HCT116 (cell line): Measurements from ENCODE around the gene NEURL4. TPM values are rescaled to one million over a fixed set of nuclear protein-coding genes. Genes with fewer than 3 reads are reported as not detected.

Experiments used
- ATAC-seq: fragments of 200-7000 bp; cut with Tn5 transposase; 2 replicates; pipeline ENCODE4 v1.9.1; 2020; ENCODE audit warnings: mild to moderate bottlenecking, moderate library complexity
- BruUV-seq: library from RNA; stranded (reverse); fragments of 400-500 nt; replicated peaks from 2 replicates; lab custom pipeline; 2021; lab: Mats Ljungman, UMichigan
- CTCF ChIA-PET: fragments of 300-600 bp; sonication (Branson Sonifier 250); formaldehyde crosslinking; loops from one replicate; lab custom pipeline; 2021; ENCODE audit warnings: antibody characterized with exemption; lab: Charles Lee
- POLR2A ChIA-PET: fragments of 300-600, 350-600 bp; sonication (Branson Sonifier 250); formaldehyde crosslinking; loops from one replicate; lab custom pipeline; 2021; ENCODE audit warnings: antibody characterized with exemption; lab: Charles Lee
- RAD21 ChIA-PET, 2 experiments: fragments of 300-600 bp; sonication (Branson Sonifier 250); formaldehyde crosslinking; loops; one replicate each; lab custom pipeline; 2023; ENCODE audit warnings: low total read pairs in 2 of 2; ENCODE audit not compliant: uncharacterized antibody in 2 of 2, unreplicated experiment in 2 of 2, low non-redundant PET in 1 of 2; lab: Charles Lee
- DNase-seq: peaks from one replicate; pipeline ENCODE4 v3.0.0-alpha.2; 2010; ENCODE audit warnings: low read depth, low spot score
- H2AFZ ChIP-seq: fragments of 200-600 bp; shearing (Covaris generic), sonication (generic); 2 replicates; pipeline ENCODE4 v1.6.1; 2017; ENCODE audit warnings: low read depth, mixed run types, mixed read lengths, antibody characterized with exemption, low read length; ENCODE audit not compliant: poor library complexity, severe bottlenecking
- H3K27ac ChIP-seq: 2 replicates; pipeline ENCODE4 v1.5.1; 2012; ENCODE audit warnings: low read depth, low read length
- H3K27me3 ChIP-seq: fragments of 200-600 bp; sonication (generic); 2 replicates; pipeline ENCODE4 v1.6.1; 2016; ENCODE audit warnings: mixed run types, low read length, mixed read lengths; ENCODE audit not compliant: insufficient read depth
- H3K36me3 ChIP-seq, 2 experiments: fragments of 200-500 bp in 1 of 2; fragments of 200-600 bp in 1 of 2; sonication (Bioruptor generic) in 1 of 2; sonication (generic) in 1 of 2; 2 replicates each; pipeline versions ENCODE4 v1.5.1 to v1.6.1; 2014 to 2016; ENCODE audit warnings: low read length in 2 of 2, inconsistent platforms in 1 of 2, mixed read lengths in 1 of 2, mixed run types in 1 of 2; ENCODE audit not compliant: insufficient read depth in 2 of 2, control insufficient read depth in 1 of 2
- H3K4me1 ChIP-seq, 2 experiments: fragments of 200-600 bp in 1 of 2; sonication (generic) in 1 of 2; 2 replicates each; pipeline versions ENCODE4 v1.5.1 to v1.6.1; 2012 to 2017; ENCODE audit warnings: low read length in 2 of 2, inconsistent platforms in 1 of 2, mild to moderate bottlenecking in 1 of 2, mixed read lengths in 1 of 2, mixed run types in 1 of 2, moderate library complexity in 1 of 2; ENCODE audit not compliant: insufficient read depth in 2 of 2, control insufficient read depth in 1 of 2
- H3K4me2 ChIP-seq: fragments of 200-600 bp; sonication (generic); 2 replicates; pipeline ENCODE4 v1.6.1; 2017; ENCODE audit warnings: mixed run types, low read length, mixed read lengths
- H3K4me3 ChIP-seq, 2 experiments: fragments of 200-600 bp in 1 of 2; sonication (generic) in 1 of 2; replicated peaks in 1 of 2; 2 replicates each; pipeline ENCODE4 v1.5.1; 2011 to 2016; ENCODE audit warnings: low read length in 2 of 2, control low read depth in 1 of 2, low read depth in 1 of 2, mild to moderate bottlenecking in 1 of 2, mixed read lengths in 1 of 2, mixed run types in 1 of 2
- H3K79me2 ChIP-seq: fragments of 200-600 bp; sonication (generic); 2 replicates; pipeline ENCODE4 v1.6.1; 2017; ENCODE audit warnings: mild to moderate bottlenecking, mixed run types, low read length, moderate library complexity, mixed read lengths; ENCODE audit not compliant: insufficient read depth
- H3K9ac ChIP-seq: fragments of 200-600 bp; sonication (generic); 2 replicates; pipeline ENCODE4 v1.6.1; 2016; ENCODE audit warnings: low read length, mixed read lengths
- H3K9me2 ChIP-seq: fragments of 200-600 bp; sonication (generic), shearing (Covaris generic); 2 replicates; pipeline ENCODE4 v1.6.1; 2017; ENCODE audit warnings: mixed run types, mild to moderate bottlenecking, moderate library complexity; ENCODE audit not compliant: insufficient read depth
- H3K9me3 ChIP-seq, 2 experiments: fragments of 200-500 bp in 1 of 2; fragments of 200-600 bp in 1 of 2; sonication (Bioruptor generic) in 1 of 2; sonication (generic) in 1 of 2; 2 replicates each; pipeline ENCODE4 v1.6.1; 2014 to 2017; ENCODE audit warnings: low read length in 2 of 2, mixed read lengths in 2 of 2, inconsistent platforms in 1 of 2, low read depth in 1 of 2, mild to moderate bottlenecking in 1 of 2, mixed run types in 1 of 2, moderate library complexity in 1 of 2; ENCODE audit not compliant: control insufficient read depth in 1 of 2, insufficient read depth in 1 of 2
- H4K20me1 ChIP-seq: fragments of 200-600 bp; sonication (generic), shearing (Covaris generic); 2 replicates; pipeline ENCODE4 v1.6.1; 2017; ENCODE audit warnings: mixed run types, mild to moderate bottlenecking, moderate library complexity; ENCODE audit not compliant: insufficient read depth
- CBX3 ChIP-seq: IDR thresholded peaks from 2 replicates; pipeline ENCODE4 v1.6.1; 2012; ENCODE audit warnings: low read depth
- CEBPB ChIP-seq: IDR thresholded peaks from 2 replicates; pipeline ENCODE4 v1.6.1; 2012; ENCODE audit warnings: low read depth
- ELF1 ChIP-seq: IDR thresholded peaks from 2 replicates; pipeline ENCODE4 v1.6.1; 2012; ENCODE audit warnings: low read depth, borderline replicate concordance
- EZH2phosphoT487 ChIP-seq: fragments of 200-600 bp; IDR thresholded peaks from 2 replicates; pipeline ENCODE4 v1.6.1; 2018; ENCODE audit warnings: antibody characterized with exemption, borderline replicate concordance
- FOSL1 ChIP-seq: IDR thresholded peaks from 2 replicates; pipeline ENCODE4 v1.6.1; 2012; ENCODE audit warnings: low read depth
- JUND ChIP-seq: IDR thresholded peaks from 2 replicates; pipeline ENCODE4 v1.6.1; 2012
- POLR2A ChIP-seq: IDR thresholded peaks from 2 replicates; pipeline ENCODE4 v1.7.0; 2011; ENCODE audit warnings: borderline replicate concordance; ENCODE audit not compliant: insufficient read depth, insufficient read length; ENCODE audit errors: extremely low read depth
- SIN3A ChIP-seq: IDR thresholded peaks from 2 replicates; pipeline ENCODE4 v1.6.1; 2012; ENCODE audit warnings: low read depth
- SP1 ChIP-seq: IDR thresholded peaks from 2 replicates; pipeline ENCODE4 v1.6.1; 2012; ENCODE audit warnings: low read depth
- TCF7L2 ChIP-seq: IDR thresholded peaks from 2 replicates; pipeline ENCODE4 v1.7.0; 2011; ENCODE audit warnings: borderline replicate concordance, inconsistent platforms; ENCODE audit not compliant: insufficient read depth, insufficient read length; ENCODE audit errors: extremely low read depth
- YY1 ChIP-seq: IDR thresholded peaks from 2 replicates; pipeline ENCODE4 v1.6.1; 2011; ENCODE audit warnings: low read length, low read depth, moderate library complexity, mild to moderate bottlenecking; ENCODE audit not compliant: insufficient replicate concordance; ENCODE audit errors: extremely low read depth
- ZNF274 ChIP-seq: fragments of 200-500 bp; sonication (Bioruptor generic); IDR thresholded peaks from 2 replicates; pipeline ENCODE4 v1.6.1; 2014; ENCODE audit warnings: mild to moderate bottlenecking, low read depth, low read length, inconsistent platforms
- intact Hi-C: fragments of 100-400 bp; cut with micrococcal nuclease; formaldehyde crosslinking; loops from 2 replicates; pipeline ENCODE4 v1.10.0; 2022
- total RNA-seq: library from RNA; stranded (reverse); gene quantifications from one replicate; pipeline ENCODE4 v1.2.1, GENCODE V29; 2021; ENCODE audit not compliant: unreplicated experiment
- TF ChIP-seq, protein P1 (sequence below): IDR thresholded peaks from 2 replicates; pipeline ENCODE4 v1.6.1; 2012; ENCODE audit warnings: low read depth
- TF ChIP-seq, protein P2 (sequence below): IDR thresholded peaks from 2 replicates; pipeline ENCODE4 v1.6.1; 2012

NEURL4 gene
- total RNA-seq, 1 experiment from 2014 or later: 56.9 TPM

GRCh38 chr17:7348478-7349242, 19.5 kb upstream of the NEURL4 start:
- CTCF ChIA-PET: interaction anchor here (0.9 to 1.3 kb wide), 4 partner anchors 19 to 303 kb away, joined by 3 to 4 read pairs (median 4); partner anchors contain the start of gene SLC2A4
- BruUV-seq: no TSS peak
- no peak for ATAC-seq

More at GRCh38 chr17:7348478-7349242, 19.5 kb upstream of the NEURL4 start:
- ChIA-PET POLR2A (interaction anchor here (0.7 kb wide), 1 partner anchor 209 kb away, joined by 4 read pairs; no protein-coding TSS in a partner anchor), RAD21 (no interaction called here)
- Histone ChIP-seq H3K4me1 (peaks cover 13 to 39% of the 10 kb centered on the region in 2 experiments), H3K79me2 (peaks cover 32% of the 10 kb centered on the region), H3K9me2 (no peaks in the 10 kb centered on the region), H4K20me1 (0 out of 2 replicates have a peak, but pooled peaks cover 4% of the 10 kb centered on the region), H3K27ac (no peak overlapping the region), H3K9me3 (no peaks in the 10 kb centered on the region), H3K4me2 (no peak overlapping the region), H2AFZ (no peak overlapping the region), H3K36me3 (no peaks in the 10 kb centered on the region), H3K27me3 (no peaks in the 10 kb centered on the region), H3K4me3 (no peak overlapping the region), H3K9ac (no peak overlapping the region)
- no peak for DNase-seq
- intact Hi-C loops: no loop called here
- TF ChIP-seq ELF1 (no peak), FOSL1 (no peak), CBX3 (no peak), YY1 (no peak), POLR2A (no peak), CEBPB (no peak), SIN3A (no peak), ZNF274 (no peak), EZH2phosphoT487 (no peak), SP1 (no peak), JUND (no peak), TCF7L2 (no peak)
- TF ChIP-seq, protein P1, sequence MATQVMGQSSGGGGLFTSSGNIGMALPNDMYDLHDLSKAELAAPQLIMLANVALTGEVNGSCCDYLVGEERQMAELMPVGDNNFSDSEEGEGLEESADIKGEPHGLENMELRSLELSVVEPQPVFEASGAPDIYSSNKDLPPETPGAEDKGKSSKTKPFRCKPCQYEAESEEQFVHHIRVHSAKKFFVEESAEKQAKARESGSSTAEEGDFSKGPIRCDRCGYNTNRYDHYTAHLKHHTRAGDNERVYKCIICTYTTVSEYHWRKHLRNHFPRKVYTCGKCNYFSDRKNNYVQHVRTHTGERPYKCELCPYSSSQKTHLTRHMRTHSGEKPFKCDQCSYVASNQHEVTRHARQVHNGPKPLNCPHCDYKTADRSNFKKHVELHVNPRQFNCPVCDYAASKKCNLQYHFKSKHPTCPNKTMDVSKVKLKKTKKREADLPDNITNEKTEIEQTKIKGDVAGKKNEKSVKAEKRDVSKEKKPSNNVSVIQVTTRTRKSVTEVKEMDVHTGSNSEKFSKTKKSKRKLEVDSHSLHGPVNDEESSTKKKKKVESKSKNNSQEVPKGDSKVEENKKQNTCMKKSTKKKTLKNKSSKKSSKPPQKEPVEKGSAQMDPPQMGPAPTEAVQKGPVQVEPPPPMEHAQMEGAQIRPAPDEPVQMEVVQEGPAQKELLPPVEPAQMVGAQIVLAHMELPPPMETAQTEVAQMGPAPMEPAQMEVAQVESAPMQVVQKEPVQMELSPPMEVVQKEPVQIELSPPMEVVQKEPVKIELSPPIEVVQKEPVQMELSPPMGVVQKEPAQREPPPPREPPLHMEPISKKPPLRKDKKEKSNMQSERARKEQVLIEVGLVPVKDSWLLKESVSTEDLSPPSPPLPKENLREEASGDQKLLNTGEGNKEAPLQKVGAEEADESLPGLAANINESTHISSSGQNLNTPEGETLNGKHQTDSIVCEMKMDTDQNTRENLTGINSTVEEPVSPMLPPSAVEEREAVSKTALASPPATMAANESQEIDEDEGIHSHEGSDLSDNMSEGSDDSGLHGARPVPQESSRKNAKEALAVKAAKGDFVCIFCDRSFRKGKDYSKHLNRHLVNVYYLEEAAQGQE: no peak
- TF ChIP-seq, protein P2, sequence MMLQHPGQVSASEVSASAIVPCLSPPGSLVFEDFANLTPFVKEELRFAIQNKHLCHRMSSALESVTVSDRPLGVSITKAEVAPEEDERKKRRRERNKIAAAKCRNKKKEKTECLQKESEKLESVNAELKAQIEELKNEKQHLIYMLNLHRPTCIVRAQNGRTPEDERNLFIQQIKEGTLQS: no peak
